ENCODE results near the gene ZNF490.
"Not testable (repeated sequence)": the region's sequence is repeated elsewhere in the genome, so short reads cannot be mapped to it uniquely, and the experiment has no call there.

The ZNF490 gene

GRCh38 chr19:12610540-12611360 lies at the start of gene ZNF490, which contains the start of gene ZNF791:
Gene ZNF490, minus strand, starts transcription at chr19:12610813. Its CDS starts 133 bp downstream, at chr19:12610680.
Gene ZNF791, plus strand, starts transcription at chr19:12610920. Its CDS starts 160 bp downstream, at chr19:12611080.
- peak; percentile 98 for DNase-seq

GRCh38 chr19:12657966-12658365 lies 47.4 kb upstream of the ZNF490 start:
- DNase-seq: no peak

GRCh38 chr19:12656899-12657571 lies 46.4 kb upstream of the ZNF490 start:
- no peak for DNase-seq

GRCh38 chr19:12655546-12655945 lies 44.9 kb upstream of the ZNF490 start:
- no peak for DNase-seq

GRCh38 chr19:12652219-12652618 lies 41.6 kb upstream of the ZNF490 start:
- DNase-seq: no peak

GRCh38 chr19:12649941-12650340 lies 39.3 kb upstream of the ZNF490 start:
- DNase-seq: no peak

- no peak for DNase-seq
These were observed 37.5 kb upstream of the ZNF490 start for GRCh38 chr19:12648088-12648487.

GRCh38 chr19:12647490-12648071 lies 37.0 kb upstream of the ZNF490 start:
- DNase-seq: peak; percentile 39

- DNase-seq: no peak
These were observed 36.4 kb upstream of the ZNF490 start for GRCh38 chr19:12647047-12647446.

- no peak for DNase-seq
These were observed 35.9 kb upstream of the ZNF490 start for GRCh38 chr19:12646551-12646950.

GRCh38 chr19:12643716-12644115 lies 33.1 kb upstream of the ZNF490 start:
- not testable (repeated sequence) for DNase-seq

GRCh38 chr19:12642506-12642905 lies 31.9 kb upstream of the ZNF490 start:
- DNase-seq: no peak

GRCh38 chr19:12641456-12641855 lies 30.8 kb upstream of the ZNF490 start:
- DNase-seq: no peak

GRCh38 chr19:12639901-12640613 lies 29.4 kb upstream of the ZNF490 start:
- DNase-seq: peak; percentile 88

- DNase-seq: no peak
These were observed 28.1 kb upstream of the ZNF490 start for GRCh38 chr19:12638611-12639182.

- no peak for DNase-seq
These were observed 26.0 kb upstream of the ZNF490 start for GRCh38 chr19:12636631-12637030.

GRCh38 chr19:12629215-12629614 lies 18.6 kb upstream of the ZNF490 start:
- no peak for DNase-seq

- DNase-seq: no peak
These were observed 17.7 kb upstream of the ZNF490 start for GRCh38 chr19:12628040-12629022.

GRCh38 chr19:12626958-12627357 lies 16.3 kb upstream of the ZNF490 start:
- DNase-seq: no peak

- DNase-seq: no peak
These were observed 12.9 kb upstream of the ZNF490 start for GRCh38 chr19:12623361-12624031.

Data from CD4-positive, alpha-beta T cell treated with Interleukin-17A for 1 hour (primary cell).